ENCODE data around the gene KMT2B.
"Not testable (repeated sequence)": the region's sequence is repeated elsewhere in the genome, so short reads cannot be mapped to it uniquely, and the experiment has no call there.

DNA sequence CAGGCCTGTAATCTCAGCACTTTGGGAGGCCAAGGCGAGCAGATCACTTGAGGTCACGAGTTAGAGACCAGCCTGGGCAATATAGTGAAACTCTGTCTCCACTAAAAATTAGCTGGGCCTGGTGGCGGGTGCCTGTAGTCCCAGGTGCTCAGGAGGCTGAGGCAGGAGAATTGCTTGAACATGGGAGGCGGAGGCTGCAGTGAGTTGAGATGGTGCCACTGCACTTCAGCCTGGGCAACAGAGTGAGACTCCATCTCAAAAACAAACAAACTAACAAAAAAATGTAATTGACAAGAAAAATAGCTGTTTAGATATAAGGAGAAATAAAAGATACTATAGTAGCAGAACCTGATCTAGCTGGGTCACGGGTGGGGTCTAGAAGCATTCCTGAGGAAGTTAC is 54.6 kb downstream of the KMT2B start:
- TF ChIP-seq, protein P1, sequence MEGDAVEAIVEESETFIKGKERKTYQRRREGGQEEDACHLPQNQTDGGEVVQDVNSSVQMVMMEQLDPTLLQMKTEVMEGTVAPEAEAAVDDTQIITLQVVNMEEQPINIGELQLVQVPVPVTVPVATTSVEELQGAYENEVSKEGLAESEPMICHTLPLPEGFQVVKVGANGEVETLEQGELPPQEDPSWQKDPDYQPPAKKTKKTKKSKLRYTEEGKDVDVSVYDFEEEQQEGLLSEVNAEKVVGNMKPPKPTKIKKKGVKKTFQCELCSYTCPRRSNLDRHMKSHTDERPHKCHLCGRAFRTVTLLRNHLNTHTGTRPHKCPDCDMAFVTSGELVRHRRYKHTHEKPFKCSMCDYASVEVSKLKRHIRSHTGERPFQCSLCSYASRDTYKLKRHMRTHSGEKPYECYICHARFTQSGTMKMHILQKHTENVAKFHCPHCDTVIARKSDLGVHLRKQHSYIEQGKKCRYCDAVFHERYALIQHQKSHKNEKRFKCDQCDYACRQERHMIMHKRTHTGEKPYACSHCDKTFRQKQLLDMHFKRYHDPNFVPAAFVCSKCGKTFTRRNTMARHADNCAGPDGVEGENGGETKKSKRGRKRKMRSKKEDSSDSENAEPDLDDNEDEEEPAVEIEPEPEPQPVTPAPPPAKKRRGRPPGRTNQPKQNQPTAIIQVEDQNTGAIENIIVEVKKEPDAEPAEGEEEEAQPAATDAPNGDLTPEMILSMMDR (IDR thresholded peaks at IDR 0.05; ENCODE audit: insufficient read depth, low read length), result not testable (repeated sequence)
- TF ChIP-seq SPI1 (IDR thresholded peaks at IDR 0.05; ENCODE audit: borderline replicate concordance, low read depth); POLR2AphosphoS5 (IDR thresholded peaks at IDR 0.05; ENCODE audit: low read depth): not testable (repeated sequence)
- TF ChIP-seq, protein P2, sequence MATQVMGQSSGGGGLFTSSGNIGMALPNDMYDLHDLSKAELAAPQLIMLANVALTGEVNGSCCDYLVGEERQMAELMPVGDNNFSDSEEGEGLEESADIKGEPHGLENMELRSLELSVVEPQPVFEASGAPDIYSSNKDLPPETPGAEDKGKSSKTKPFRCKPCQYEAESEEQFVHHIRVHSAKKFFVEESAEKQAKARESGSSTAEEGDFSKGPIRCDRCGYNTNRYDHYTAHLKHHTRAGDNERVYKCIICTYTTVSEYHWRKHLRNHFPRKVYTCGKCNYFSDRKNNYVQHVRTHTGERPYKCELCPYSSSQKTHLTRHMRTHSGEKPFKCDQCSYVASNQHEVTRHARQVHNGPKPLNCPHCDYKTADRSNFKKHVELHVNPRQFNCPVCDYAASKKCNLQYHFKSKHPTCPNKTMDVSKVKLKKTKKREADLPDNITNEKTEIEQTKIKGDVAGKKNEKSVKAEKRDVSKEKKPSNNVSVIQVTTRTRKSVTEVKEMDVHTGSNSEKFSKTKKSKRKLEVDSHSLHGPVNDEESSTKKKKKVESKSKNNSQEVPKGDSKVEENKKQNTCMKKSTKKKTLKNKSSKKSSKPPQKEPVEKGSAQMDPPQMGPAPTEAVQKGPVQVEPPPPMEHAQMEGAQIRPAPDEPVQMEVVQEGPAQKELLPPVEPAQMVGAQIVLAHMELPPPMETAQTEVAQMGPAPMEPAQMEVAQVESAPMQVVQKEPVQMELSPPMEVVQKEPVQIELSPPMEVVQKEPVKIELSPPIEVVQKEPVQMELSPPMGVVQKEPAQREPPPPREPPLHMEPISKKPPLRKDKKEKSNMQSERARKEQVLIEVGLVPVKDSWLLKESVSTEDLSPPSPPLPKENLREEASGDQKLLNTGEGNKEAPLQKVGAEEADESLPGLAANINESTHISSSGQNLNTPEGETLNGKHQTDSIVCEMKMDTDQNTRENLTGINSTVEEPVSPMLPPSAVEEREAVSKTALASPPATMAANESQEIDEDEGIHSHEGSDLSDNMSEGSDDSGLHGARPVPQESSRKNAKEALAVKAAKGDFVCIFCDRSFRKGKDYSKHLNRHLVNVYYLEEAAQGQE (IDR thresholded peaks at IDR 0.05; ENCODE audit: insufficient replicate concordance, low read depth), result not testable (repeated sequence)
